ENCODE results near the gene HBG1.

HBG1 gene

DNA sequence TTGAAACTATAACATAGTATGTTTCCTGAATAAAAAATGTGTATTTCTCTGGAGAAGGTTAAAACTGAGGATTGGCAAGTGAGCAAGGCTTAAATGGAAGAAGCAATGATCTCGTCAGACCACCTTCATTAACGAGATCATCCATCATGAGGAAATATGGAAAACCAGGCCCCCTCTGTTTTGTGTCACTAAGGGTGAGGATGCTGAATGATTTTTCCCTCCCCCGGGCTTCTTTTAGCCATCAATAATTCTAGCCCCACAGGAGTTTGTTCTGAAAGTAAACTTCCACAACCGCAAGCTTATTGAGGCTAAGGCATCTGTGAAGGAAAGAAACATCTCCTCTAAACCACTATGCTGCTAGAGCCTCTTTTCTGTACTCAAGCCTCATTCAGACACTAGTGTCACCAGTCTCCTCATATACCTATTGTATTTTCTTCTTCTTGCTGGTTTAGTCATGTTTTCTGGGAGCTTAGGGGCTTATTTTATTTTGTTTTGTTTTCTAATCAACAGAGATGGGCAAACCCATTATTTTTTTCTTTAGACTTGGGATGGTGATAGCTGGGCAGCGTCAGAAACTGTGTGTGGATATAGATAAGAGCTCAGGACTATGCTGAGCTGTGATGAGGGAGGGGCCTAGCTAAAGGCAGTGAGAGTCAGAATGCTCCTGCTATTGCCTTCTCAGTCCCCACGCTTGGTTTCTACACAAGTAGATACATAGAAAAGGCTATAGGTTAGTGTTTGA is 25.9 kb upstream of the HBG1 start:
- TF ChIP-seq, protein P1, sequence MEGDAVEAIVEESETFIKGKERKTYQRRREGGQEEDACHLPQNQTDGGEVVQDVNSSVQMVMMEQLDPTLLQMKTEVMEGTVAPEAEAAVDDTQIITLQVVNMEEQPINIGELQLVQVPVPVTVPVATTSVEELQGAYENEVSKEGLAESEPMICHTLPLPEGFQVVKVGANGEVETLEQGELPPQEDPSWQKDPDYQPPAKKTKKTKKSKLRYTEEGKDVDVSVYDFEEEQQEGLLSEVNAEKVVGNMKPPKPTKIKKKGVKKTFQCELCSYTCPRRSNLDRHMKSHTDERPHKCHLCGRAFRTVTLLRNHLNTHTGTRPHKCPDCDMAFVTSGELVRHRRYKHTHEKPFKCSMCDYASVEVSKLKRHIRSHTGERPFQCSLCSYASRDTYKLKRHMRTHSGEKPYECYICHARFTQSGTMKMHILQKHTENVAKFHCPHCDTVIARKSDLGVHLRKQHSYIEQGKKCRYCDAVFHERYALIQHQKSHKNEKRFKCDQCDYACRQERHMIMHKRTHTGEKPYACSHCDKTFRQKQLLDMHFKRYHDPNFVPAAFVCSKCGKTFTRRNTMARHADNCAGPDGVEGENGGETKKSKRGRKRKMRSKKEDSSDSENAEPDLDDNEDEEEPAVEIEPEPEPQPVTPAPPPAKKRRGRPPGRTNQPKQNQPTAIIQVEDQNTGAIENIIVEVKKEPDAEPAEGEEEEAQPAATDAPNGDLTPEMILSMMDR (IDR thresholded peaks at IDR 0.05; ENCODE audit: extremely low read depth, missing control alignments), result no peak
- no peak for DNase-seq (ENCODE audit: low spot score)

DNA sequence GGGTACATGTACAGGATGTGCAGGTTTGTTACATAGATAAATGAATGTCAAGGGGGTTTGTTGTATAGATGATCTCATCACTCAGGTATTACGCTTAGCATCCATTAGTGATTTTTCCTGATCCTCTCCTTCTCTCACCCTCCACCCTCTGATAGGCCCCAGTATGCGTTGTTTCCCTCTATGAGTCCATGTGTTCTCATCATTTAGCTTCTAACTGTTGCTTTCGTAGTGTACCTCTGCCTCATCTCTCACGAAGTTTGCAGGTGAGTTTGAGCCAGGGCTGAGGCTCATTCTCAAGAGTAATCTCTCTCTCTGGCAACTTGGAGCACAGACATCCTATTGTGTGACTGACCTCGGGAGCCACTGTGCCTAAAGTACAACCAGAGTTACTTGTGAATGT is 24.7 kb upstream of the HBG1 start:
- TF ChIP-seq, protein P1 (IDR thresholded peaks at IDR 0.05; ENCODE audit: extremely low read depth, missing control alignments), result no peak
- DNase-seq (ENCODE audit: low spot score), result no peak

DNA sequence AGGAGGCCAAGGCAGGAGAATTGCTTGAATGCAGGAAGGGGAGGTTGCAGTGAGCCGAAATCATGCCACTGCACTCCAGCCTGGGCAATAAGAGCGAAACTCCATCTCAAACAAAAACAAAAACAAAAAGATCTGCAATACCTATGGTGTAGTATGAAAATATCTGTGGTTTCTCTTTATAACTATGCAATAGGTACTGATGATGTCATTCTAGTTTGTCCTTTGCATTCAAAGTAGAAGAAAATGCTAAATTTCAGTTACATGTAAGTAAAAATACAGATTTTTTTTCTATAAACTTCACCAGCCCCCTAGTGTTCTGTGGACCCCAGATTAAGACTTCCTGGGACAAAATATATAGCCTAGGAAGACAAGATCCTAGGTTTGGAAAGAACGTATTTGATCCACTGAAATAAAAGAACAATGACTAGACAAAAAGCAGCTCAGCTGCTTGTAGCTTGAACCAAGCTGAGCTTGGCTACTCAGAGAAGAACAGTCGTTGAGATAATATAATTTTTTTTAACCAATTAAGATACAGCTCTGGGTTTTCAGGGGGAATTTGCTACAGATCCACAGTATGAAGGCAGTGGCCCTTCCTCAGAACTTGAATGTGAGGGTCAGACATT is 22.8 kb upstream of the HBG1 start:
- DNase-seq (ENCODE audit: low spot score), result no peak
- TF ChIP-seq, protein P1 (IDR thresholded peaks at IDR 0.05; ENCODE audit: extremely low read depth, missing control alignments), result no peak

DNA sequence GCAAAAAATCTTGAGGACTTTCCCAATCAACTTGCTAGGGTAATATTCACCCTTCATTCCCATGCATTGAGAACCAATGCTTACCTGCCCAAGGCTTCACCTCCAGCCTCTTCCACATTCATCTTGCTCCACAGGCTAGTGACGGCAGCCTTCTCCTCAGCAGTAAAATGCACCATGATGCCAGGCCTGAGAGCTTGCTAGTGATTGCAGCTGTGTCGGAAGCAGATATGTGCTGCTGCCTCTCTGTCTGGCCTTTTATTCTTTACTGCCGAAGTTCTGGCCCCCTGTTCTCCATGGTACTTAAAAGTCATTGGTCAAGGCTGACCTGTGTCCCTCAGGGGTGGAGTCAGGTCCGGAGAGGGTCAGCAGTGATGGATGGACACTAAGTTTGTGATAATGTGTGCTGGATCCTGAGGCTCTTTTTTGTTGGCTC is 20.1 kb upstream of the HBG1 start, which contains the start of gene HBE1:
TSS of gene HBE1 (minus strand) at position 231 of the 433 bp plus-strand sequence. CDS start at position 176, 55 bp downstream.
- DNase-seq (ENCODE audit: low spot score), result no peak
- TF ChIP-seq, protein P1 (IDR thresholded peaks at IDR 0.05; ENCODE audit: extremely low read depth, missing control alignments), result no peak

DNA sequence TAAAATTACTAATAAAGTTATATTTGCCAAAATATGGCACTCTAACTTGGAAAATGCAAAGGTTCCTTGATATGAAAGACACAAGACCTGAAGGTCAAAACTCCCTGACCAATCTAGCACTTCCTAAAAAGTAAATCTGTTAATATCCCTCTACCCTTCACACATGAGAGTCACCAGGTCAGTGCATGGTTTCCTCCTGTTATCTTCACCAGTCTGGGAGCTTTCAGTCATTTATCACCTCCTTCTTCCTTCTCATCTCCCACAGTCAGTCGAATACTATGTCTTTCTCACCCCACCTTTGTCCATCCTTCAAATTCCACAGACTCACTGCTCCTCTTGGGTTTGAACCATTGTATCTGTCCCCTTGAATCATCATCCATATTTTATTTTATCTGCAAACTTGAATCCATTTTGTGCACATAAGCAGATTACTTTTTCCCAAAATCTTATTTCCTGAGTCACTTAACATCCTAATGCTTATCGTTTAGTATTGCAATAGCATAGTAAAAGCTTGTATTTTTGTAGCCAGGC is 17.4 kb upstream of the HBG1 start:
- DNase-seq (ENCODE audit: low spot score), result no peak
- TF ChIP-seq, protein P1 (IDR thresholded peaks at IDR 0.05; ENCODE audit: extremely low read depth, missing control alignments), result no peak

DNA sequence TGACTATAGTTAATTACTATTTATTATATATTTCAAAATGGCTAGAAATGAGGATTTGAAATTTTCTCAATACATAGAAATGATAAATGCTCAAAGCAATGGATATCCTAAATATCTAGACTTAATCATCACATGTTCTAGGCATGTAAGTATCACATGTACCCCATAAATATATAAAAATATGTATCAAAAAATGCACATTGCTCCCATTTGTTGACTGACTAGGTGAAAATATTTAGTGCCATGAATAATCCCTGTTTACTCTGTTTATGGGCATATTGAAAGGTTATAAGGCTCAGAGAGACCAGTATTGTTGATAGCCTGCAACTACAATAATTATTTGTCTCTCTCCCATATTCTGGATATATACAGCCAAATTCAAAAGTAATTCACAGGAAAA is 17.0 kb upstream of the HBG1 start:
- DNase-seq (ENCODE audit: low spot score), result no peak
- TF ChIP-seq, protein P1 (IDR thresholded peaks at IDR 0.05; ENCODE audit: extremely low read depth, missing control alignments), result no peak

DNA sequence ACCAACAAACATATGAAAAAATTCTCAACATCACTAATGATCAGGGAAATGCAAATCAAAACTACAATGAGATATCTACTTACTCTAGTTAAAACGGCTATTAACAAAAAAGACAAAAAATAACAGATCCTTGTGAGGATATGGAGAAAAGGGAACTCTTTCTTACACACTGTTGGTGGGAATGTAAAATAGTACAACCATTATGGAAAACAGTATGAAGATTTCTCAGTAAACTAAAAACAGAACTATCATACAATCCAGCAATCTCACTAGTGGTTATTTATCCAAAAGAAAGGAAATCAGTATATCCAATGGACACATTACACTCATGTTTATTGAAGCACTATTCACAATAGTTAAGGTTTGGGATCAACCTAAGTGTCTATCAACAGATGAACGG is 16.2 kb upstream of the HBG1 start:
- DNase-seq (ENCODE audit: low spot score), result no peak
- TF ChIP-seq, protein P1 (IDR thresholded peaks at IDR 0.05; ENCODE audit: extremely low read depth, missing control alignments), result no peak
